Measurements from ENCODE around the gene NEXMIF. TPM values are rescaled to one million over a fixed set of nuclear protein-coding genes. Genes with fewer than 3 reads are reported as not detected.
"Not testable (repeated sequence)": the region's sequence is repeated elsewhere in the genome, so short reads cannot be mapped to it uniquely, and the experiment has no call there.

NEXMIF gene
- total RNA-seq, 4 donors from 2014 or later = 0.49 to 2.2 (median 1.3) TPM

DNA sequence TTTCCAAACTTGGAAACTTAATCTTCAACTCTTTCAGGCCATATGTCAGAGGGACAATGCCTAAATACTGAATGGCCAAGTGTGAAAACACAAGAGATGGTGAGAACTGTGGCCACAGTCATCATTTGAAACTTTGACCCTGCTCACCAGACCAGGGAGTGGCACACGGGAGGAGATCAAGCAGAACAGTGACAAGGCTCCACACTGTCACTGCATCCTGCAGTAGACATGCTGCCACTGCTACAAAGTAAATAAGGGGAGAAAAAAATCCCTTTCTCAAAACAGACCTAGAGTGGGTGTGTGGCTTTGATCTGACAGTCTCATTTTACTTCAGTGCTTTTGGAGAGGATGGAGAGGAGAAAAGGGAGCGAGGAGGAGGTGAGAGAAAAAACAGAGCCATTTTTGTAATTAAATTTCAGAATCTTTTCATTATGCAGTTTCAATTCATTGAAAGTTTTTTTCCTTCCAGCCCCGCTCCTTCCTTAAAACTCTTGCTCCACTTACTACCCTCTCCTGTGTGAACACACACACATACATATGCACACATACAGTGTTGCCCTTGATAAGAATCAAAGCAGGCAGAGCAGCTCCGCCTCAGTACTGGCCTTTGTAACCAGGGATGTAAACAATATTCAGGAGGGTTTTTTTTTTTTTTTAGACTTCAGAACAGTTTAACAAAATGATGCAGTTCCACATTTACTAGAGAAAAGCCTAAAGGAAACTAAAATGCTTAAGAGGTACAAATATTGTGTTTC lies 34.4 kb downstream of the NEXMIF start:
- intact Hi-C loops (cut with DNase I; ENCODE audit: low total_unique reads) = no loop called here
- H3K4me3 ChIP-seq (ENCODE audit: low read depth, poor library complexity, severe bottlenecking) = no peak overlapping the region
- WGBS, 2 donors = 50 to 51% methylated on average over 4 of the region's 4 CpGs
- TF ChIP-seq CTCF (IDR thresholded peaks at IDR 0.05) (no peak), POLR2A (IDR thresholded peaks at IDR 0.05) (no peak)
- no peak for DNase-seq (ENCODE audit: low spot score in 2 of 2)

DNA sequence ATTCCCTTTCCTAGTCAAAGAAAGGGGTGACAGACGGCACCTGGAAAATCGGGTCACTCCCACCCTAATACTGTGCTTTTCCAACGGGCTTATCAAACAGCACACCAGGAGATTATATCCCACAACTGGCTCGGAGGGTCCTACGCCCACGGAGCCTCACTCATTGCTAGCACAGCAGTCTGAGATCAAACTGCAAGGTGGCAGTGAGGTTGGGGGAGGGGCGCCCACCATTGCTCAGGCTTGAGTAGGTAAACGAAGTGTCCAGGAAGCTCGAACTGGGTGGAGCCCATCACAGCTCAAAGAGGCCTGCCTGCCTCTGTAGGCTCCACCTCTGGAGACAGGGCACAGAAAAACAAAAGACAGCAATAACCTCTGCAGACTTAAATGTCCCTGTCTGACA lies 42.9 kb downstream of the NEXMIF start:
- DNase-seq (ENCODE audit: low spot score in 2 of 2); intact Hi-C loops (cut with DNase I; ENCODE audit: low total_unique reads); H3K4me3 ChIP-seq (ENCODE audit: low read depth, poor library complexity, severe bottlenecking): not testable (repeated sequence)
- 90 to 92% methylated on average over 6 to 9 of the region's 9 CpGs for WGBS, 2 donors

DNA sequence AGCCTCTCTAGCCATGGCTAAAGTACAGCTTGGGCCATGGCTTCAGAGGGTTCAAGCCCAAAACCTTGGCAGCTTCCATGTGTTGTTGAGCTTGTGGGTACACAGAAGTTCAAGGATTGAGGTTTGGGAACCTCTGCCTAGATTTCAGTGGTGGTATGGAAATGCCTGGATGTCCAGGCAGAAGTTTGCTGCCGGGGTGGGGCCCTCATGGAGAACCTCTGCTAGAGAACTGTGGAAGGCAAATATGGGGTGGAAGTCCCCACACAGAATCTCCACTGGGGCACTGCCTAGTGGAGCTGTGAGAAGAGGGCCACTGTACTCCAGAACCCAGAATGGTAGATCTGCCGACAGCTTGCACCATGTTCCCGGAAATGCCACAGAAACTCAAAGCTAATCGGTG lies 59.5 kb downstream of the NEXMIF start:
- WGBS, 2 donors = 93 to 96% methylated on average over 4 of the region's 4 CpGs
- no peak overlapping the region for H3K4me3 ChIP-seq (ENCODE audit: low read depth, poor library complexity, severe bottlenecking)
- no peak for DNase-seq (ENCODE audit: low spot score in 2 of 2)
- intact Hi-C loops (cut with DNase I; ENCODE audit: low total_unique reads) = no loop called here
- TF ChIP-seq POLR2A (IDR thresholded peaks at IDR 0.05) = no peak
- TF ChIP-seq CTCF (IDR thresholded peaks at IDR 0.05) = no peak

DNA sequence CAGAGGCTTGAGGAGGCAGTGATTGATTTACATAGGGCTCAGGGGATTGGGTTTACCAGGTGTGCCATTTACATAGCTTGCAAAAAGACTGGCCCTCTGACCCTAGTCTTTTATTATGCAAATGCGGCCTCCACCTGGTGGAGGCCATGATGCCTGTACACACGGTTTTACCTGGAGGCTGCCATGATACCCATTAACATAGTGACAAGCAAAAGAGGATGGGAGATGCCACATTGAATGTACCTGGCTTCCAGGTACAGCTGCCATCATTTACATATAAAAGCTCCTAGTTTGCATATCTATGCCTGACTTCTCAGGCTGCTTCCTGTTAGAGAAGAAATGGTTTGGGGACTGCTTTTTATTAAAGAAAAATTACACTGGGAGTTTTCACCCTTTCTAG lies 72.0 kb downstream of the NEXMIF start:
- intact Hi-C loops (cut with DNase I; ENCODE audit: low total_unique reads) = no loop called here
- H3K4me3 ChIP-seq (ENCODE audit: low read depth, poor library complexity, severe bottlenecking) = no peak overlapping the region
- 67 to 75% methylated on average over 2 of the region's 2 CpGs for WGBS, 2 donors
- DNase-seq (ENCODE audit: low spot score in 2 of 2) = no peak
- no peak for TF ChIP-seq POLR2A (IDR thresholded peaks at IDR 0.05)
- no peak for TF ChIP-seq CTCF (IDR thresholded peaks at IDR 0.05)

- H3K4me3 ChIP-seq (ENCODE audit: low read depth, poor library complexity, severe bottlenecking) = no peak overlapping the region
- TF ChIP-seq POLR2A (IDR thresholded peaks at IDR 0.05) (no peak), CTCF (IDR thresholded peaks at IDR 0.05) (no peak)
- intact Hi-C loops (cut with DNase I; ENCODE audit: low total_unique reads) = no loop called here
- DNase-seq (ENCODE audit: low spot score in 2 of 2) = no peak
Measured at GRCh38 chrX:74835566-74835965, 89.7 kb downstream of the NEXMIF start.

DNA sequence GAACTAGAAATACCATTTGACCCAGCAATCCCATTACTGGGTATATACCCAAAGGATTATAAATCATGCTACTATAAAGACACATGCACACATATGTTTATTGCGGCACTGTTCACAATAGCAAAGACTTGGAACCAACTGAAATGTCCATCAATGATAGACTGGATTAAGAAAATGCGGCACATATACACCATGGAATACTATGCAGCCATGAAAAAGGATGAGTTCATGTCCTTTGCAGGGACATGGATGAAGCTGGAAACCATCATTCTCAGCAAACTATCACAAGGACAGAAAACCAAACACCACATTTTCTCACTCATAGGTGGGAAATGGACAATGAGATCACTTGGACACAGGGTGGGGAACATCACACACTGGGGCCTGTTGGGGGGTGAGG lies 105.5 kb downstream of the NEXMIF start:
- intact Hi-C loops (cut with DNase I; ENCODE audit: low total_unique reads); H3K4me3 ChIP-seq (ENCODE audit: low read depth, poor library complexity, severe bottlenecking); DNase-seq (ENCODE audit: low spot score in 2 of 2): not testable (repeated sequence)
- WGBS, 2 donors = 92 to 96% methylated on average over 2 of the region's 2 CpGs

DNA sequence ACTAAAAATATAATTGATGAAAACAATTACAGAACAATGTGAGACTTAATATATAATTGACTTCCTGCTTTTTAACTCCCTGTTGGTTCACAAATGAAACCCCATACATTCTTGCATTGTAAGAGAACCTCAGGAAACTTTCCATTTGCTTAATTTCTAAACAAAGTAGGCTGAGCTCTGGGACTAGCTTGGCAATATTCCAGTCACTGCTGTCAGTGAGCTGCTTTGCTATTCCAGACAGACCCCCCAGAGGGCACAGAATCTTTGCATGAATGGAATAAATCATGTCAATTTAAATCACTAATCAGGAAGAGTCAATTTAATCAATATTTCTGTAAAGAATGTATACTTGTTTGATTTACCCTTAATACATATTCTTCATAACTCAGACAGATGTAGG lies 110.6 kb downstream of the NEXMIF start:
- intact Hi-C loops (cut with DNase I; ENCODE audit: low total_unique reads) = no loop called here
- H3K4me3 ChIP-seq (ENCODE audit: low read depth, poor library complexity, severe bottlenecking) = no peak overlapping the region
- DNase-seq (ENCODE audit: low spot score in 2 of 2) = no peak
- TF ChIP-seq POLR2A (IDR thresholded peaks at IDR 0.05) (no peak), CTCF (IDR thresholded peaks at IDR 0.05) (no peak)
